Stimulated activated CD4-positive, alpha-beta T cell treated with anti-CD3 and anti-CD28 coated beads, Interleukin-12 subunit alpha, Interleukin-12 subunit beta, amount 100 ng/mL, for 48 hours (primary cell): ENCODE data around the gene CDIP1.

Experiments used
- DNase-seq, 3 donors: peaks; one replicate each; pipeline ENCODE4 v3.0.0-alpha.2; 2020; ENCODE audit warnings: low read depth in 2 of 3, low spot score in 1 of 3

CDIP1 gene

GRCh38 chr16:4515611-4516233 is 22.9 kb downstream of the CDIP1 start:
- DNase-seq = no peak

- no peak for DNase-seq
Observed at GRCh38 chr16:4514606-4515005, 24.0 kb downstream of the CDIP1 start.

GRCh38 chr16:4513881-4514280 is 24.7 kb downstream of the CDIP1 start:
- DNase-seq = no peak

GRCh38 chr16:4513086-4513860 is 25.3 kb downstream of the CDIP1 start:
- no peak for DNase-seq

GRCh38 chr16:4512473-4512872 is 26.1 kb downstream of the CDIP1 start:
- no peak for DNase-seq

- DNase-seq = no peak
Observed at GRCh38 chr16:4511441-4512082, 27.0 kb downstream of the CDIP1 start.

- DNase-seq = no peak
Observed at GRCh38 chr16:4510747-4511426, 27.7 kb downstream of the CDIP1 start.

GRCh38 chr16:4510131-4510530 is 28.4 kb downstream of the CDIP1 start:
- no peak for DNase-seq

GRCh38 chr16:4509420-4509819 is 29.2 kb downstream of the CDIP1 start:
- no peak for DNase-seq

- no peak for DNase-seq
Observed at GRCh38 chr16:4508806-4509205, 29.8 kb downstream of the CDIP1 start.

GRCh38 chr16:4507588-4508345 is 30.8 kb downstream of the CDIP1 start:
- DNase-seq = no peak

- peak; percentile 28 to 53 (median 40) for DNase-seq
Observed at GRCh38 chr16:4506450-4506849, 32.1 kb downstream of the CDIP1 start.

- DNase-seq = peak; percentile 34 to 49 (median 39)
Observed at GRCh38 chr16:4505356-4506147, 33.0 kb downstream of the CDIP1 start.

- DNase-seq = no peak
Observed at GRCh38 chr16:4501071-4501478, 37.5 kb downstream of the CDIP1 start.

- no peak for DNase-seq
Observed at GRCh38 chr16:4500272-4500671, 38.3 kb downstream of the CDIP1 start.

GRCh38 chr16:4499196-4499555 is 39.4 kb downstream of the CDIP1 start:
- no peak for DNase-seq

- no peak for DNase-seq
Observed at GRCh38 chr16:4498546-4499195, 39.9 kb downstream of the CDIP1 start.

GRCh38 chr16:4496305-4496704 is 42.3 kb downstream of the CDIP1 start:
- DNase-seq = no peak

- no peak for DNase-seq
Observed at GRCh38 chr16:4495766-4496165, 42.8 kb downstream of the CDIP1 start.
